ENCODE results near the gene GSTM2.
A peak's percentile ranks its signal among the peaks of the same experiment; 100 is the strongest.
"Not testable (repeated sequence)": the region's sequence is repeated elsewhere in the genome, so short reads cannot be mapped to it uniquely, and the experiment has no call there.

The GSTM2 gene

GRCh38 chr1:109644670-109645069 is 23.2 kb upstream of the GSTM2 start:
- DNase-seq (ENCODE audit: low read depth in 2 of 2): no peak

- no peak for DNase-seq (ENCODE audit: low read depth in 2 of 2)
Measured at GRCh38 chr1:109649491-109649914, 18.4 kb upstream of the GSTM2 start.

DNA sequence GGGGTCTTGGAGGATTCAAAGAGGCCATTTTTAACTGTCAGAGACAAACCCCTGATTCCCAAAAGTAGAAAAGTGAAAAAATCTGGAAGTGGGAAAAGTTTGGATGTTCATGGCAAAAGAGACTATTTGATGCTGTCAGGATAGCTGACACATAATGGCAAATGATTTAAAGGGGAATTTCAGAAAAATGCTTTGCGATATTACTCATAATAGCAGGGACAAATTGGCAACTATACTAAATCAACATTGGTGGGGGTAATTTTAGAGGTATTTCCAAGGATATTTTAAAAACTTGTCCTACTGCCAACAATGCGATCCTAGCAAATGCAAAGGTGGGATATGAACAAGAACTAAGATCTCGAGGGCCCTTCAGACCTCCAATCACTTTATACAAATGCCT is 17.2 kb upstream of the GSTM2 start:
- DNase-seq (ENCODE audit: low read depth in 2 of 2): no peak

GRCh38 chr1:109652402-109652801 is 15.5 kb upstream of the GSTM2 start:
- DNase-seq (ENCODE audit: low read depth in 2 of 2): no peak

- no peak for DNase-seq (ENCODE audit: low read depth in 2 of 2)
Measured at GRCh38 chr1:109653306-109653705, 14.6 kb upstream of the GSTM2 start.

DNA sequence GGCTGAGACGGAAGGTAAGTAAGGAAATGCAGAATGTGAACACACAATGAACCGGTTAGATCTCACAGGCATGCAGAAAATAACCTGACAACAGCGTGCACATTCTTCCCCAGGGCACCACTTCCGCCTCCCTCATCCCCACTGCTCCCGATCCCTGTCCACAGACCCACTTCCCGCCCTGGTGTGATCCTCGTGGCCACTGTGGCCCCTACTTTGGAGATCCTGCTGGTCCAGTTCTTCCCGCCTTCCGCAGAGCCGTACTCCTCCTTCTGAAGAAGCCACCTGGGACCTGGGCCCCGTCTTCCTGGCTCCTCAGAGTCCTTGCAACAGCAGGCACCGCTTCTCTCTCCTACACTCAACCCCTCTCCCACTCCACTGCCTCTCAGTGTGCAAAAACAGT is 13.3 kb upstream of the GSTM2 start:
- DNase-seq (ENCODE audit: low read depth in 2 of 2): no peak

DNA sequence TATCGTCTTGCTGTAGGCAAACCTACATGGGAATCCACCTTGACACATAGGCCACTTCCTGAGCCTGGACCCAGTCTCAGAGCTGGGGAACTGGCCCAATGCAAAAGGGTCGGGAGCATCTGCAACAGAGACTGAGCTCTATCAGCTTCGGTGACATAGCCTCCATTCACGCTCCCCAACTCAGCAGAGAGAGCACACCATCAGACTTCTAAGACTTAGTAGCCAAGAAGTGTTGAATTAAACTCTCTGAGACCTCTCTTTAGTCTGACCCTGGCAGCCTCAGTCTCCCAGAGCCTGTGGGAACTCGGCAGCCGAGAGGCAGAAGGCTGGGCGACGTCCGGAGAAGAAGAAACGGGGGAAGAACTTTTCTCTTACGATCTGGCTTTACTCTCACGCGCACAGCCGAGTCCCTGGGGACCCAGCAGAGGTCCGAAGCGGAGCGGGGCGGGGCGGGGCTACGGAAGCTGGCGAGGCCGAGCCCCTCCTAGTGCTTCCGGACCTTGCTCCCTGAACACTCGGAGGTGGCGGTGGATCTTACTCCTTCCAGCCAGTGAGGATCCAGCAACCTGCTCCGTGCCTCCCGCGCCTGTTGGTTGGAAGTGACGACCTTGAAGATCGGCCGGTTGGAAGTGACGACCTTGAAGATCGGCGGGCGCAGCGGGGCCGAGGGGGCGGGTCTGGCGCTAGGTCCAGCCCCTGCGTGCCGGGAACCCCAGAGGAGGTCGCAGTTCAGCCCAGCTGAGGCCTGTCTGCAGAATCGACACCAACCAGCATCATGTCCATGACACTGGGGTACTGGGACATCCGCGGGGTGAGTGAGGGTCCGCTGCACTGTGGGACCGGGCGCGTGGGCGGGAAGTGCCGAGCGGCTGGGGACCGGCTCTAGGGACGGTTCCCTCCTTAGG is 12.0 kb upstream of the GSTM2 start, which contains the start of gene GSTM4:
Gene GSTM4, plus strand, starts transcription at position 485 of the 905 bp plus-strand sequence. Its CDS starts 291 bp downstream, at position 776.
- DNase-seq (ENCODE audit: low read depth in 2 of 2): peak in 1 of 2 experiments; percentile 44

DNA sequence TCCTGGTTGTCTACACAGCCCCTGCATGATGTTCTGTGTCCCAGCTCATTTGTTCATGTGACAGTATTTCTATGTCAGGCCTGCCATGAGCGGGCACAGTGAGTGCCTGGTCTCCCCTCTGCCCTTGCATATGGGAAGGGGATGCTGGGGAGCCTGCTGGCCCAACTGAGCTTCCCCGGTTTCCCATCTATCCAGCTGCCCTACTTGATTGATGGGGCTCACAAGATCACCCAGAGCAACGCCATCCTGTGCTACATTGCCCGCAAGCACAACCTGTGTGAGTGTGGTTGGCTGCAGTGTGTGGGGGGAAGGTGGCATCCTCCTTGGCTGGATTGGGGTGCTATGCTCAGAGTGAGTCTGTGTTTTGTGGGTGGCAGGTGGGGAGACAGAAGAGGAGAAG is 10.5 kb upstream of the GSTM2 start:
- no peak for DNase-seq (ENCODE audit: low read depth in 2 of 2)

- DNase-seq (ENCODE audit: low read depth in 2 of 2): no peak
Measured at GRCh38 chr1:109657970-109658369, 9.9 kb upstream of the GSTM2 start.

- no peak for DNase-seq (ENCODE audit: low read depth in 2 of 2)
Measured at GRCh38 chr1:109658533-109659042, 9.3 kb upstream of the GSTM2 start.

DNA sequence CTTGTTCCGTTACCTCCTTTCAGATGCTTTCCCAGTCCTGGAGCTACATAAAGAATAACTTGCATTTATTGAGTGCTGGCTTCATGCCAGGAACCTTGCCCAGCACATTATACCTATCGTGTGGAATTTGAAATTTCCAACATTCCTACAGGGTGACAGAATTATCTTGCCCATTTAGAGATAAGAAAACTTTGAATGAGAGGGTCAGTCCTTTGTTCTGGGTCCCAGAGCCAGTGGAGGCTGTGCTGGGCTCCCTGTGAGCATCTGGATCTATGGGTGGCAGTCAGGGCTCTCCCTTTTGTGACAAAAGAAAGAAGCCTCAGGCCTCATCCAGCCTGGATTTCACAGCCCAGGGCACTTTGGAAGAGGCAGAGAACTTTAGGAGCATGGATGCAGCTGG is 8.7 kb upstream of the GSTM2 start:
- no peak for DNase-seq (ENCODE audit: low read depth in 2 of 2)

DNA sequence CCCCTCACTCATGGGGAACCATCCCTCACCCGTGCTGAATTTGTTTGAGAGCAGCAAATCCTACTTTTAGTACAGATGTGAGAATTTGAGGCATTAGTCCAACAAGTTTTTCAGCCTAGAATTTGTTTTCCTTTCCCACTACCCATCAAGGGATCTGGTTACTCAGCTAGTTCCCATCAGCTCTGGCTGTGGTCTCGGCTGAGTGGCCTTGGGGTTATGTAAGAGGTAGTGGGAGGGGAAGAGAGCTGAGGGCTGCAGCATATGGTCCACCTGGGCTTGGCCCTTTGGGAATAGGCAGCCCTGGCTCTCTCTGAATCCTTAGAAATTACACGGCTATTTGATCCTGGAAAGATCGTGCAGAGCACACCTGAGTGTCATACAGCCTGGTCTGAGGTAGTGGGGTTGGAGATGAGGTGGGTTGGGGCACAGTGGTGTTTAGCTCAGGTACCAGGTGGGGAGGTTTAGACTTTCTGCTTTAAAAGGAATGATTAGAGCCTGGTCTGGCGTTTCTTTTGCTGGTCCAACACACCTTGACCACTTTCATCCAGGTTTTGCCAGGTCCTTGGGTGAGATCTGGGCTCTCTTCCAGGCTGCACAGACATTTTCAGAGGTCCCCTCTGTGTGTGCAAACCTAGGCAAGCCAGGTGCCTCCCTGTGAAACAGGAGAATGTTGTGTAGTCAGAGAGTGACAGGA is 7.7 kb upstream of the GSTM2 start:
- DNase-seq (ENCODE audit: low read depth in 2 of 2): no peak

DNA sequence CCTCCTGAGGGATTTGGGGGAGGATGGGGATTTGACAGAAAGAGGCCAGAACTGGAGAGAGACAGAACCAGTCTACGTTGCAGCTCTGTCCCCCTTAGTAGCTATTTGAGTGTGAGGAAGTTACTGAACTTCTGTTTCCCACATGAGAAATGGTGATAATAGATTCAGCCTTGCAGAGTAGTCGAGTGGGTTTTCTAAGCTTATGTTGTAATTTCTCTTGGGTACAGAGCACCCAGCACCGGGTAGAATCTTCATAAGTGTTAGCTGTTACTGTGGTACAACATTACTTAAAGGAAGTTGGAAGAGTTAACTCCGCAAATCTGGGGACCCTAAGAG is 7.2 kb upstream of the GSTM2 start:
- not testable (repeated sequence) for DNase-seq (ENCODE audit: low read depth in 2 of 2)

GRCh38 chr1:109661391-109661790 is 6.5 kb upstream of the GSTM2 start:
- no peak for DNase-seq (ENCODE audit: low read depth in 2 of 2)

DNA sequence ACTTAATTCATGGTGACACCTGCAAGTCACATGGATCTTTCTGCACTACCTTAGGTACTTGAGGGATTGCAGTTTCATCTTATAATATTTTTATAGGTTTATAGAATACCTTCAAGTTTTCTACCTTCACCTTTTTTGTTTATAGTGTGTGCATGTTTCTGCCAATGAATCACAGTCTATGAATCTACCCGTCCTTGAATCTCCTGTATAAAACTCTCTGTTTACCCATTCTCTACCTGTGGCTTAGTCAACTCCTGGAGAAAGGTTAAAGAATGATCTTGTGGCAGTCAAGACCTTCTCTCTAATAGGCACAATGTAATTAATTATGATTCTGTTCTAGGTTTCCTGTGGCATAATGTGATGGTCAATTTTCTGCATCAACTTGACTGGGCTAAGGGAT is 3.2 kb upstream of the GSTM2 start:
- DNase-seq (ENCODE audit: low read depth in 2 of 2): no peak

DNA sequence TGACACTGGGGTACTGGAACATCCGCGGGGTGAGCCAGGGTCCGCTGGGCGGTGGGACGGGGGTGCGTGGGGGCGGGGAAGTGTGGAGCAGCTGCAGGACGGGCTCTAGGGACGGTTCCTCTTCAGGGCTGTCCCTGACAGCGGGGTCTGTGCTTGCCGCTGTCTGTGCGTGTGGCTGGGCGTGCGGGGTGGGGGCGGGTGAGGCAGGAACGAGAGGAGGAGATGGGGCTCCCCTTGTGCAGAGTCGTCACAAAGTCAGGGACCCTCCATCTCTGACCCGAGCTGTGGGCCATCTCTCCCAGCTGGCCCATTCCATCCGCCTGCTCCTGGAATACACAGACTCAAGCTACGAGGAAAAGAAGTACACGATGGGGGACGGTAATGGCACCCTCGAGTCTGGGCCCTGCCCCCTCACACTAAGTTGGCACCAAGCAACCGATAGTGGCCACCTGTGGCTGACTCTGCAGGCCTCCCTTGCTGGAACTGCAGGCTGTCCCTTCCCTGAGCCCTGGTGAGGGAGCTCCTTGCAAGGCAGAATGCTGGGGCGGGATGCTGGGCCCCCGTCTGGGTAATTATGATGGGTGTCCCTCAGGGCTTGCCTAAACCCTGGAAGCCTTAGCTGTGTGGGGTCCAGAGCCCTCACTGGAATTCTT is 392 bp downstream of the GSTM2 start:
- DNase-seq (ENCODE audit: low read depth in 2 of 2): no peak

DNA sequence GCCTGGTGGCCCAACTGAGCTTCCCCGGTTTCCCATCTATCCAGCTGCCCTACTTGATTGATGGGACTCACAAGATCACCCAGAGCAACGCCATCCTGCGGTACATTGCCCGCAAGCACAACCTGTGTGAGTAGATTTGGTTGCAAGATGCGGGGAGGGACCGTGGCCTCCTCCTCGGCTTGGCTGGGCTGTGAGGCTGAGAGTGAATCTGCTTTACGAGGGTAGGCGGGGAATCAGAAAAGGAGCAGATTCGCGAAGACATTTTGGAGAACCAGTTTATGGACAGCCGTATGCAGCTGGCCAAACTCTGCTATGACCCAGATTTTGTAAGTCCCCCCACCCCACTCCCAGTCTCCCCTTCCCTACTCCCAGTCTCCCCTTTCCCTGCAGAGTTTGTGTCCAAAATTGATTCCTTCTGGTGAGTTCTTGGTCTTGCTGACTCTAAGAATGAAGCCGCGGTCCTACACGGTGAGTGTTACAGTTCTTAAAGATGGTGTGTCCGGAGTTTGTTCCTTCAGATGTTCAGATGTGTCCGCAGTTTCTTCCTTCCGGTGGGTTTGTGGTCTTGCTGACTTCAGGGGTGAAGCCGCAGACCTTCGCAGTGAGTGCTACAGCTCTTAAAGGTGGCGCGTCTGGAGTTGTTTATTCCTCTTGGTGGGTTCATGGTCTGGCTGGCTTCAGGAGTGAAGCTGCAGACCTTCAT is 1.5 kb downstream of the GSTM2 start:
- no peak for DNase-seq (ENCODE audit: low read depth in 2 of 2)

DNA sequence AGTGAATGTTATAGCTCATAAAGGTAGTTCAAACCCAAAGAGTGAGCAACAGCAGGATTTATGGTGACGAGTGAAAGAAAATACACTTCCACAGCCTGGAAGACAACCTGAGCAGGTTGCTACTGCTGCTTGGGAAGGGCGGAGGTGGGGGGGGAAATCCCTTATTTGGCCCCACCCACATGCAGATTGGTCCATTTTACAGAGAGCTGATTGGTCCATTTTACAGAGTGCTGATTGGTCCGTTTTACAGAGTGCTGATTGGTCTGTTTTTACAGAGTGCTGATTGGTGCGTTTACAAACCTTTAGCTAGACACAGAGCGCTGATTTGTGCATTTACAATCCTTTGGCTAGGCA is 2.1 kb downstream of the GSTM2 start:
- DNase-seq (ENCODE audit: low read depth in 2 of 2): not testable (repeated sequence)

- no peak for DNase-seq (ENCODE audit: low read depth in 2 of 2)
Measured at GRCh38 chr1:109671067-109671466, 3.2 kb downstream of the GSTM2 start.

DNA sequence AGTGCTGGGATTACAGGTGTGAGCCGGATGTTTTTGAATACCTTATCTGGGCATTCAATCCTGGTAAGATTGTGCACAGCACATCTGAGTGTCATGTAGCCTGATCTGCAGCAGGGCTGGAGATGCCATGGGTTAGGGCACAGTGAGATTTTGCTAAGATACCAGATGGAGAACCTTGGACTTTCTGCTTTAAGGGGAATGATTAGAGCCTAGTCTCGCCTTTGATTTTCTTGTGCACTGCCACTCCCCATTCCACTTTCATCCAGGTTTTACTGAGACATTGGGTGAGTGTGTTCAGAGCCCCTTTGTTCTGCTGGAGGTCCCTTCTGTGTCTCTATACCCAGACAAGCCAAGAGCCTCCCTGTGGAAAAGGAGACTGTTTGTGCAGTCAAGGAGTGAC is 6.0 kb downstream of the GSTM2 start:
- not testable (repeated sequence) for DNase-seq (ENCODE audit: low read depth in 2 of 2)

GRCh38 chr1:109676683-109677381 is 9.0 kb downstream of the GSTM2 start:
- not testable (repeated sequence) for DNase-seq (ENCODE audit: low read depth in 2 of 2)

Data from fibroblast of skin of left quadriceps (primary cell).